GM12891 (cell line): Measurements from ENCODE around the gene DPH1.
A peak's percentile ranks its signal among the peaks of the same experiment; 100 is the strongest.

ENCODE experiments used
- DNase-seq: peaks from one replicate; pipeline ENCODE4 v3.0.0; 2011; ENCODE audit warnings: low spot score; ENCODE audit not compliant: insufficient read length
- FAIRE-seq: peaks from 2 replicates; lab custom pipeline; 2011; peaks lifted over from hg19 to GRCh38; lab: Jason Lieb, UNC
- PAX5 ChIP-seq: IDR thresholded peaks from 2 replicates; pipeline ENCODE4 v1.6.1; 2011; ENCODE audit warnings: low read length, moderate library complexity, mild to moderate bottlenecking; ENCODE audit not compliant: insufficient read depth, severe bottlenecking
- POLR2A ChIP-seq: IDR thresholded peaks from 2 replicates; pipeline ENCODE4 v1.6.1; 2011; ENCODE audit warnings: low read depth, low read length, control low read depth
- POLR2AphosphoS5 ChIP-seq: IDR thresholded peaks from 2 replicates; pipeline ENCODE4 v1.6.1; 2011; ENCODE audit warnings: low read depth, low read length, control low read depth
- POU2F2 ChIP-seq: IDR thresholded peaks from 2 replicates; pipeline ENCODE4 v1.6.1; 2011; ENCODE audit warnings: low read depth, mild to moderate bottlenecking, control low read depth, low read length, moderate library complexity
- SPI1 ChIP-seq: IDR thresholded peaks from 2 replicates; pipeline ENCODE4 v1.6.1; 2011; ENCODE audit warnings: low read depth, low read length, control low read depth
- TAF1 ChIP-seq: IDR thresholded peaks from 2 replicates; pipeline ENCODE4 v1.6.1; 2011; ENCODE audit warnings: low read depth, low read length, control low read depth

The DPH1 gene

DNA sequence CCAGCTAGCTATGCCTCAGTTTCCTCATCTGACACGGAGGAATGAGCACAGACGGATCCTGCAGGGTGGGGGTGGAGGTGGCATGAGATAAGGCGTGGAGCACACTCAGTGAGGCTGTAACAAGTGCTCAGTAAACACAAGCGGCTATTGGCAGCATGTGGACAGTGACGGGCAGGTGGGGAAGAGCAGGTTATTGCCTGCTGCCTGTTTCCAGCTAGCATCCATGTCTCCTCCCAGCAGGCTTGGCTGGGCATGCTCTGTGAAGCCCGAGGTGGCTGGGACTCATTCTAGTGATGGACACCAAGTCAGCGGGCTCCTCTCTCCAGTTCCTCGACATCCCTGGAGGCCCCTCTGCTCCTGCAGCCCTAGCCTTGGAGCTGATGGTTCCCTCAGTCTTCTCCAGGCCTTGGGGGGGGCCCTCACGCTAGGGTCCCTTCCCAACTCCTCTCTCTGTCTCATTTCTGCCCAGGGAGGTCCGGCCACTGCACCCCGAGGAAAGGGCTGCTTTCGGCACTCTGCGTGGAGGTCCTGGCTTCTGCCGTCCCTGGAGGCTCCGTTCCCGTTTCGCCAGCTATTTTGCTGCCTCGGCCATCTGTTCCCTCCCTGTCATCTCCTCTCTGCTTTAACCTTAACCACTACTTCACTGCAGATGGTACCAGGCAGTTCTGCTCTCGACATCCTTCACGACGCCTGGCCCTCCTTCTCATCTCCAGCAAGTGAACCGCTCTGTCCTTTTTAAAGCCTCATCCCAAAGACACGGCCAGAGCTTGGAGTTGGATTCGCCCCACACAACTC is 11.0 kb upstream of the DPH1 start:
- DNase-seq: no peak
- FAIRE-seq: no peak
- no peak for TF ChIP-seq POU2F2
- no peak for TF ChIP-seq PAX5
- no peak for TF ChIP-seq TAF1
- no peak for TF ChIP-seq SPI1
- no peak for TF ChIP-seq POLR2A
- no peak for TF ChIP-seq POLR2AphosphoS5

DNA sequence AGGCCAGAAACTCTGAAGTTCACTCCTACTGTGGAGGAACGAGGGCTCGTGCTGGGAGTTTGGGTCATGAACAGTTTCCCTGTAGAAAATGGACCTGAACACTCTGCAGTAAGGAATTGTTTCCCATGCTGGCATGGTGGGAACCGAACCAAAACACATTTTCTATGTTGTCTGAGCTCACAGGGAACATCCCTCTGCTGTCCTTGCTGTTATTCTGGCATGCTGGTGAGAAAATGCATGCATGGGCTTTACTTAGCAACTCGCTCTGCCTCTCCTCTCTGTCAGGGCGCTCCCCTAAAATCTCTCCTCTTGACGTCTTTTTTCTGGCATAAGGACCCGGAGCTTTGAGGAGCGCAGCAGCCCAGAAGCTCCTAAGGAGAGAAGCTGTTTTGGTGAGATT is 10.2 kb upstream of the DPH1 start:
- FAIRE-seq (no peak), DNase-seq (no peak)
- TF ChIP-seq TAF1 (no peak), PAX5 (no peak), POLR2A (no peak), POLR2AphosphoS5 (no peak), POU2F2 (no peak), SPI1 (no peak)

DNA sequence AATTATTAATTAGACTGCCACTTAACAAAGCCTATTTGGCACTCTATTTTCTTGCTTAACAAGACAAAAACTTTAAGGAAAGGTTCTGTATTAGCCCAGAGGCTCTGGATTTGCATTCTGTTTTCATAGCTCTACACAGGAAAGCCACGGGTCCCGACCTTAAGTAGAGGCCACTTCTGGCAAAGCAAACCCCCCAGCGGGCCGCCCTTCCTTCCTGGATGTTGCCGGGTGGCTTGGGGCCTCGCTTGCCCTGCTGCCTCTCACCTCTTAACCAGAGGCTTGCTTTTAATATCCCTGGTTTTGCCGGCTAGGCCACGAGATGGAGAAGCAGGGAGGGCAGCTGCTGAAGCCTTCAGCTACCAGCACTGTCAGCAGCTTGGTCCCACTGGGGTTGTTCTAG is 9.2 kb upstream of the DPH1 start:
- DNase-seq (no peak), FAIRE-seq (no peak)
- TF ChIP-seq POU2F2 (no peak), POLR2A (no peak), PAX5 (no peak), POLR2AphosphoS5 (no peak), TAF1 (no peak), SPI1 (no peak)

DNA sequence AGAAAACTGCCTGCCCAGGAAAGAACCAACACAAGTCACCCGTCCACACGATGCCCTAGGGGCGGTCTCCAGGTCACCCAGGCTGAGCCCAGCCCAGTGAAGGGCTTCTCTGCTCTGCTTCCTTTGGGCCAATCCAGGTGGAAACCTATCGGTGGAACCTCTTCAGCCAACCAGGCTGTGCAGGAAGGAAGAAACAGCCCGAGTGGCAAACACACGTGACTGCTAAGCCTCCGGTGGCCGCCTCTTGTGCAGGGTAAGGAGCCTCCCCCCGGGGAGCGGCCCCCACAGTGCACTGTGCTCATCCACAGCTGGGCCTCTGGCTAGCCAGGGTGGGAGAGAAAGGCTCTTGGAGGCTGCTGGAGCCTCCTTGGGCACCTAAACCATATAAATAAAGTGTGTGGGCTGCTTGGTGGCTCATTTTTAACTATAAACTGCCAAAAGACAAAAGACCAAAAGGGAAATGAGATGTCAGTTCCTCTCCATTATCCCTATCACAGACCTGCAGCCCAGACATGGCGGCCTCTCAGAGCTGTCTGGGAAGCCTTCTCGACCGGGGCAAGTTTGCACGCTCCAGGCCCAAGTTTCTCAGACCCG is 7.2 kb upstream of the DPH1 start:
- FAIRE-seq: no peak
- no peak for TF ChIP-seq TAF1
- no peak for TF ChIP-seq POLR2AphosphoS5
- no peak for TF ChIP-seq PAX5
- TF ChIP-seq SPI1: no peak
- TF ChIP-seq POU2F2: no peak
- TF ChIP-seq POLR2A: no peak

GRCh38 chr17:2023256-2023655 is 6.7 kb upstream of the DPH1 start:
- no peak for FAIRE-seq
- no peak for TF ChIP-seq POLR2AphosphoS5
- DNase-seq: no peak

More for the DNA sequence above, 7.2 kb upstream of the DPH1 start:
- DNase-seq: no peak

DNA sequence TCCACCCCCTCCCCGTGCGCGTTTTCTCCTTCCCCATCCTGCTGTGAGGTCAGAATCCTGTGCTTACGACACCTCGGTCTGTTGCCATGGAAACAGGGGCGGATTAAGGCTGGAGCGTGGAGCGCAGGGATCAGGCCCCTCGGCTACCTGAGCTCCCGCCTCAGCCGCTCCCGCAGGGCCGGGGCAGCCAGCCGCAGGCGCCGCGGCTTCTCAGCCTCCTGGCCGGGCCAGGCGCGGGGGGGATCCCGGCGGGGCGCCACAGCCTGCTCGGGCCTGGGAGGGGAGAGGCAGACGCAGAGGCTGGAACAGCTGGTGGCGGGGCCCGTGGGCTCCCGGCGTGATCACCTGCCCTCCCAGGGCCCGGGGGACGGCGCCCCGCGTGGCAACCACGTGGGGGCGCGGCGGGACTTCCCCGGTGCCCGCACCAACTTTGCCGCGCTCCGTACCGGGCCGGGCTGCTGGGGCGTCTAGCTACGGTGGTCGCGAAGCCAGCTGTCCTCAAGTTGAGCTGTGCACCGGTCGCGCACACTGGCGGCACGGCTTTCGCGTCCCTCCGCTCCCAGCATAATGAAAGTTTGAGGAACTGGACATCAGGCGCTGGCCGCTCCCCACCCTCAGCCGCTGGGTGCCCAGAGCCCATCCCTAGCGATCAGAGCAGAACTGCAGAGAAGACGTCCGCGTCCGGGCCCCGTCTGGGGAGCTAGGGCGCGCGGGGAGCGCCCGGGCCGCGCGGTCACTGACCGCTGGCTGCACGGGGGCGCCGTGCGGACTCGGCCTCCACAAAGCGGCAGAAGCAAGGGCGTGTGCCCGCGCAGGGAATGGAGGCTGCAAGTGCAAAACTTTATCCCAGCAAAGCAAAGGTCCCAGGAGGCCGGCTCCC is 6.0 kb upstream of the DPH1 start:
- FAIRE-seq (no peak), DNase-seq (no peak)
- TF ChIP-seq POLR2AphosphoS5: no peak
- no peak for TF ChIP-seq POU2F2
- TF ChIP-seq PAX5: no peak
- no peak for TF ChIP-seq TAF1
- TF ChIP-seq POLR2A: no peak
- no peak for TF ChIP-seq SPI1

GRCh38 chr17:2024572-2025219 is 5.3 kb upstream of the DPH1 start:
- DNase-seq: no peak
- no peak for FAIRE-seq
- no peak for TF ChIP-seq PAX5
- TF ChIP-seq TAF1: no peak
- TF ChIP-seq POLR2A: no peak
- TF ChIP-seq POU2F2: no peak
- no peak for TF ChIP-seq SPI1
- no peak for TF ChIP-seq POLR2AphosphoS5

DNA sequence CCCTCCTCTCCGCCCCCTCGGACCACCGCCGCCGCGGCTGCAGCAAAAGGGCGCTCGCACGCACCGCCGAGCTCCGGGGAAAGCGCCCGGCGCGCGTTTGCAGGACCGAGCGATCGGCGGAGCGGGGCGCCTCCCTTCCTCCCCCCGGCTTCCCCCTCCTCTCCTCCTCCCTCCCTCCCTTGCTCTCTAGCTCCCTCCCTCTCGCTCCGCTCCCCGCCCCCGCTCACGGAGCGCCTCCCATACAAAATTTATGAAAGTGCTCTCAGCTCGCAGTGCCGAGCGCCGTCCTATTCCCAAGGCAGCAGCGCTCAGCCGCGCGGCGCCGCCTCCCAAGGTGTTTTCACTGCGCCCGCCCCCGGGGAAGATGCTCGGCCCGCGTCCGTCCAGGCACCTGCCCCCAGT is 4.7 kb upstream of the DPH1 start, which contains the start of gene RTN4RL1:
Gene RTN4RL1 (minus strand): TSS at position 115 of the 402 bp plus-strand sequence. CDS start 469 bp downstream, outside the sequence.
- FAIRE-seq (no peak), DNase-seq (peak; percentile 63)
- TF ChIP-seq TAF1: no peak
- TF ChIP-seq POU2F2: no peak
- TF ChIP-seq POLR2A: no peak
- TF ChIP-seq PAX5: no peak
- TF ChIP-seq POLR2AphosphoS5: no peak
- TF ChIP-seq SPI1: no peak
